HepG2 (cell line): ENCODE data around the gene CROCC. TPM values are rescaled to one million over a fixed set of nuclear protein-coding genes. Genes with fewer than 3 reads are reported as not detected.
A peak's percentile ranks its signal among the peaks of the same experiment; 100 is the strongest.

ENCODE experiments used
- CEBPZ ChIP-seq: IDR thresholded peaks from 2 replicates; pipeline ENCODE4 v1.6.1; 2012; ENCODE audit warnings: low read length, improper control_type of control experiment
- GFI1 ChIP-seq: sonication (generic); formaldehyde crosslinking; IDR thresholded peaks from 2 replicates; pipeline ENCODE4 v1.5.0; 2020; ENCODE audit warnings: missing genetic modification reagents, mild to moderate bottlenecking, borderline replicate concordance
- GRHL1 ChIP-seq: sonication (generic); formaldehyde crosslinking; conservative IDR thresholded peaks from 2 replicates; pipeline ENCODE4 v1.8.0; 2022; ENCODE audit warnings: missing genetic modification reagents
- IKZF1 ChIP-seq: fragments of 450-650 bp; IDR thresholded peaks from 2 replicates; pipeline ENCODE4 v1.7.1; 2016
- KMT2B ChIP-seq: IDR thresholded peaks from 2 replicates; pipeline ENCODE4 v1.6.1; 2016; ENCODE audit warnings: missing genetic modification reagents, missing compliant biosample characterization
- NFKBIZ ChIP-seq: IDR thresholded peaks from 2 replicates; pipeline ENCODE4 v1.6.1; 2018; ENCODE audit warnings: missing genetic modification reagents, missing compliant biosample characterization
- RAD21 ChIP-seq: fragments of 450-650 bp; formaldehyde crosslinking; IDR thresholded peaks from 2 replicates; pipeline ENCODE4 v1.5.0; 2020; ENCODE audit warnings: mild to moderate bottlenecking
- RFX5 ChIP-seq: IDR thresholded peaks from 2 replicates; pipeline ENCODE4 v1.6.1; 2011; ENCODE audit warnings: low read depth, low read length, improper control_type of control experiment
- SKI ChIP-seq: fragments of 450-650 bp; IDR thresholded peaks from one replicate; pipeline ENCODE4 v1.6.1; 2018; ENCODE audit warnings: mild to moderate bottlenecking; ENCODE audit not compliant: partially characterized antibody
- ZNF367 ChIP-seq: sonication (generic); formaldehyde crosslinking; IDR thresholded peaks from 2 replicates; pipeline ENCODE4 v1.4.0; 2020; ENCODE audit warnings: missing genetic modification reagents, borderline replicate concordance
- ZNF567 ChIP-seq: sonication (generic); formaldehyde crosslinking; IDR thresholded peaks from 2 replicates; pipeline ENCODE4 v1.8.1; 2023; ENCODE audit warnings: mild to moderate bottlenecking, missing genetic modification reagents, borderline replicate concordance
- ZNF670 ChIP-seq: sonication (generic); formaldehyde crosslinking; IDR thresholded peaks from 2 replicates; pipeline ENCODE4 v1.8.0; 2022; ENCODE audit warnings: mild to moderate bottlenecking, missing genetic modification reagents, borderline replicate concordance
- ZNF766 ChIP-seq: sonication (generic); formaldehyde crosslinking; IDR thresholded peaks from 2 replicates; pipeline ENCODE4 v1.5.0; 2020; ENCODE audit warnings: missing genetic modification reagents, borderline replicate concordance
- ZNF777 ChIP-seq: sonication (generic); formaldehyde crosslinking; IDR thresholded peaks from 2 replicates; pipeline ENCODE4 v1.4.0; 2020; ENCODE audit warnings: missing genetic modification reagents
- polyA plus RNA-seq, 8 experiments: library from polyadenylated mRNA; depleted of rRNA in 3 of 8; stranded (reverse) in 7 of 8; unstranded in 1 of 8; fragments of >200 nt; fragmentation: Illumina TruSeq in 4 of 8; extraction: Trizol in 4 of 8; gene quantifications; 2 replicates each; pipeline versions ENCODE4 v1.2.1 to v1.2.3, GENCODE V29; 2011 to 2016; ENCODE audit warnings: low read depth in 4 of 8, missing spikeins in 1 of 8, mixed read lengths in 1 of 8; ENCODE audit not compliant: insufficient read depth in 1 of 8
- total RNA-seq, 5 experiments: library from RNA; depleted of rRNA; stranded (reverse); fragments of >200 nt; fragmentation: Illumina TruSeq; extraction: Trizol; gene quantifications; 2 replicates each; pipeline ENCODE4 v1.2.3, GENCODE V29; 2016; ENCODE audit warnings: low read depth in 1 of 5
- TF ChIP-seq, protein P1 (sequence below): sonication (generic); formaldehyde crosslinking; IDR thresholded peaks from 2 replicates; pipeline ENCODE4 v1.4.0; 2020; ENCODE audit warnings: mild to moderate bottlenecking, missing genetic modification reagents
- TF ChIP-seq, protein P2 (sequence below): sonication (generic); formaldehyde crosslinking; IDR thresholded peaks from 2 replicates; pipeline ENCODE4 v1.8.1; 2023; ENCODE audit warnings: mild to moderate bottlenecking, missing genetic modification reagents
- TF ChIP-seq, protein P3 (sequence below): sonication (generic); formaldehyde crosslinking; IDR thresholded peaks from 2 replicates; pipeline ENCODE4 v1.4.0; 2020; ENCODE audit warnings: missing genetic modification reagents

The CROCC gene
- total and polyA plus RNA-seq, 2 of the 13 experiments (the other 11 are each of a cell fraction or from before 2014, with no cell fraction given): 7.8 to 15.5 TPM

DNA sequence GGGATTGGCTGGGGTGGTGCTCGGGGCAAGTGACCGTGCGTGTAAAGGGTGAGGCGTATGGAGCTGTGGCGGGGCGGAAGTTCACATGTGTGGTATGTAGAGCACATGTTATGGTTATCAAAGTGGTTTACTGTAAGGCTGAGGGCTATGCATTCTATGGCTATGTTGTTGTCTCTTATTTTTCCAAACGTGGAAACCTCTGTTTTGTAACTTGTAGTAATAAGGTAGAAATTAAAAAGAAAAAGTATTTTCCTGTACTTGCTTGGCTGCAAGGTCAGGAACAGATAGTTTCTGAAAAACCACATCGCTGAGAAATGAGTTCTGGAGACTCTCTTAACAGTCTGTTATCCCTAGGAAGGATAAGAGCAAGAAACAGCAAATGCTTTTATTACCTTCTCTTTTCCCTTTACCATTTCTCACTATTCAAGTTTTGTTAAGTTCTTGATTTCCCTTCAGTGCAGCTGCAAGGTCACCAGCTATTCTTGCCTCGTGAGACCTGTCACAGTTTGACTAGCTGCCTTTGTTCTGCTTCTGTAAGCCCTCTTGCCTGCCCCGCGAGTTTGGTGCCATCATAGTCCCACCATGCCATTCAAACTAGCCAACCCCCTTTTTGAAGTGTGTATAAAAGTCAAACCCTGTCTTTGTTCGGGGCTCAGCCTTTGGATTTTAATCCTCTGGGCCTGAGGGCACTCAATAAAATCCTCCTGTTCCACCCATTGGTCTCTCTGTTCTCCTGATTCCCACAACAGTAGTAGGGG, 16.4 kb upstream of the CROCC start (continued):
- TF ChIP-seq RFX5: no peak
- TF ChIP-seq ZNF567 (CRISPR knock-in tag): no peak
- TF ChIP-seq, protein P1, sequence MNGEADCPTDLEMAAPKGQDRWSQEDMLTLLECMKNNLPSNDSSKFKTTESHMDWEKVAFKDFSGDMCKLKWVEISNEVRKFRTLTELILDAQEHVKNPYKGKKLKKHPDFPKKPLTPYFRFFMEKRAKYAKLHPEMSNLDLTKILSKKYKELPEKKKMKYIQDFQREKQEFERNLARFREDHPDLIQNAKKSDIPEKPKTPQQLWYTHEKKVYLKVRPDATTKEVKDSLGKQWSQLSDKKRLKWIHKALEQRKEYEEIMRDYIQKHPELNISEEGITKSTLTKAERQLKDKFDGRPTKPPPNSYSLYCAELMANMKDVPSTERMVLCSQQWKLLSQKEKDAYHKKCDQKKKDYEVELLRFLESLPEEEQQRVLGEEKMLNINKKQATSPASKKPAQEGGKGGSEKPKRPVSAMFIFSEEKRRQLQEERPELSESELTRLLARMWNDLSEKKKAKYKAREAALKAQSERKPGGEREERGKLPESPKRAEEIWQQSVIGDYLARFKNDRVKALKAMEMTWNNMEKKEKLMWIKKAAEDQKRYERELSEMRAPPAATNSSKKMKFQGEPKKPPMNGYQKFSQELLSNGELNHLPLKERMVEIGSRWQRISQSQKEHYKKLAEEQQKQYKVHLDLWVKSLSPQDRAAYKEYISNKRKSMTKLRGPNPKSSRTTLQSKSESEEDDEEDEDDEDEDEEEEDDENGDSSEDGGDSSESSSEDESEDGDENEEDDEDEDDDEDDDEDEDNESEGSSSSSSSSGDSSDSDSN (CRISPR knock-in tag): peak; percentile 35
- no peak for TF ChIP-seq GRHL1 (CRISPR knock-in tag)
- TF ChIP-seq, protein P2, sequence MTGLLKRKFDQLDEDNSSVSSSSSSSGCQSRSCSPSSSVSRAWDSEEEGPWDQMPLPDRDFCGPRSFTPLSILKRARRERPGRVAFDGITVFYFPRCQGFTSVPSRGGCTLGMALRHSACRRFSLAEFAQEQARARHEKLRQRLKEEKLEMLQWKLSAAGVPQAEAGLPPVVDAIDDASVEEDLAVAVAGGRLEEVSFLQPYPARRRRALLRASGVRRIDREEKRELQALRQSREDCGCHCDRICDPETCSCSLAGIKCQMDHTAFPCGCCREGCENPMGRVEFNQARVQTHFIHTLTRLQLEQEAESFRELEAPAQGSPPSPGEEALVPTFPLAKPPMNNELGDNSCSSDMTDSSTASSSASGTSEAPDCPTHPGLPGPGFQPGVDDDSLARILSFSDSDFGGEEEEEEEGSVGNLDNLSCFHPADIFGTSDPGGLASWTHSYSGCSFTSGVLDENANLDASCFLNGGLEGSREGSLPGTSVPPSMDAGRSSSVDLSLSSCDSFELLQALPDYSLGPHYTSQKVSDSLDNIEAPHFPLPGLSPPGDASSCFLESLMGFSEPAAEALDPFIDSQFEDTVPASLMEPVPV (CRISPR knock-in tag): no peak
- no peak for TF ChIP-seq ZNF766 (CRISPR knock-in tag)
- 0 out of 2 replicates have a peak, but pooled peaks have one; percentile 53 for TF ChIP-seq NFKBIZ (CRISPR knock-in tag)
- 0 out of 2 replicates have a peak, but pooled peaks have one; percentile 9 for TF ChIP-seq ZNF367
- no peak for TF ChIP-seq GFI1 (CRISPR knock-in tag)
- no peak; the same call in 1 of the 2 replicates for TF ChIP-seq ZNF777 (CRISPR knock-in tag)
- peak; percentile 54 for TF ChIP-seq RAD21 (CRISPR knock-in tag)
- no peak for TF ChIP-seq SKI
- no peak for TF ChIP-seq CEBPZ
- TF ChIP-seq, protein P3, sequence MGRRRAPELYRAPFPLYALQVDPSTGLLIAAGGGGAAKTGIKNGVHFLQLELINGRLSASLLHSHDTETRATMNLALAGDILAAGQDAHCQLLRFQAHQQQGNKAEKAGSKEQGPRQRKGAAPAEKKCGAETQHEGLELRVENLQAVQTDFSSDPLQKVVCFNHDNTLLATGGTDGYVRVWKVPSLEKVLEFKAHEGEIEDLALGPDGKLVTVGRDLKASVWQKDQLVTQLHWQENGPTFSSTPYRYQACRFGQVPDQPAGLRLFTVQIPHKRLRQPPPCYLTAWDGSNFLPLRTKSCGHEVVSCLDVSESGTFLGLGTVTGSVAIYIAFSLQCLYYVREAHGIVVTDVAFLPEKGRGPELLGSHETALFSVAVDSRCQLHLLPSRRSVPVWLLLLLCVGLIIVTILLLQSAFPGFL (CRISPR knock-in tag): no peak
- TF ChIP-seq ZNF670: no peak
- peak; percentile 67 for TF ChIP-seq KMT2B (CRISPR knock-in tag)
- TF ChIP-seq IKZF1: no peak
